ENCODE results near the gene TMPRSS5.

The TMPRSS5 gene

GRCh38 chr11:113670149-113670830, 35.8 kb downstream of the TMPRSS5 start:
- Histone ChIP-seq H3K9ac (ENCODE audit: low read depth, low read length) (no peak overlapping the region), H3K36me3 (ENCODE audit: insufficient read depth, low read length) (no peaks in the 10 kb centered on the region), H3K9me3 (ENCODE audit: control insufficient read depth, insufficient read depth, low read length) (no peaks in the 10 kb centered on the region), H3K4me1 (ENCODE audit: insufficient read depth, low read length) (peaks cover 10% of the 10 kb centered on the region)

- peaks cover 8% of the 10 kb centered on the region; the same call in 1 of the 2 replicates for H3K4me1 ChIP-seq (ENCODE audit: insufficient read depth, low read length)
- H3K9me3 ChIP-seq (ENCODE audit: control insufficient read depth, insufficient read depth, low read length): no peaks in the 10 kb centered on the region
- no peak overlapping the region for H3K9ac ChIP-seq (ENCODE audit: low read depth, low read length)
- no peaks in the 10 kb centered on the region for H3K36me3 ChIP-seq (ENCODE audit: insufficient read depth, low read length)
Observed at GRCh38 chr11:113668255-113668654, 37.9 kb downstream of the TMPRSS5 start.

GRCh38 chr11:113667801-113668200, 38.3 kb downstream of the TMPRSS5 start:
- Histone ChIP-seq H3K9ac (ENCODE audit: low read depth, low read length) (no peak overlapping the region), H3K36me3 (ENCODE audit: insufficient read depth, low read length) (no peaks in the 10 kb centered on the region), H3K4me1 (ENCODE audit: insufficient read depth, low read length) (0 out of 2 replicates have a peak, but pooled peaks cover 5% of the 10 kb centered on the region), H3K9me3 (ENCODE audit: control insufficient read depth, insufficient read depth, low read length) (no peaks in the 10 kb centered on the region)

GRCh38 chr11:113666584-113666983, 39.5 kb downstream of the TMPRSS5 start:
- Histone ChIP-seq H3K4me1 (ENCODE audit: insufficient read depth, low read length) (0 out of 2 replicates have a peak, but pooled peaks cover 5% of the 10 kb centered on the region), H3K9ac (ENCODE audit: low read depth, low read length) (no peak overlapping the region), H3K36me3 (ENCODE audit: insufficient read depth, low read length) (no peaks in the 10 kb centered on the region), H3K9me3 (ENCODE audit: control insufficient read depth, insufficient read depth, low read length) (no peaks in the 10 kb centered on the region)

GRCh38 chr11:113664981-113665710, 41.0 kb downstream of the TMPRSS5 start:
- Histone ChIP-seq H3K4me1 (ENCODE audit: insufficient read depth, low read length) (0 out of 2 replicates have a peak, but pooled peaks cover 5% of the 10 kb centered on the region), H3K9ac (ENCODE audit: low read depth, low read length) (no peak overlapping the region), H3K9me3 (ENCODE audit: control insufficient read depth, insufficient read depth, low read length) (no peaks in the 10 kb centered on the region), H3K36me3 (ENCODE audit: insufficient read depth, low read length) (no peaks in the 10 kb centered on the region)

- Histone ChIP-seq H3K4me1 (ENCODE audit: insufficient read depth, low read length) (0 out of 2 replicates have a peak, but pooled peaks cover 5% of the 10 kb centered on the region), H3K36me3 (ENCODE audit: insufficient read depth, low read length) (no peaks in the 10 kb centered on the region), H3K9me3 (ENCODE audit: control insufficient read depth, insufficient read depth, low read length) (no peaks in the 10 kb centered on the region), H3K9ac (ENCODE audit: low read depth, low read length) (no peak overlapping the region)
Observed at GRCh38 chr11:113664069-113664980, 41.8 kb downstream of the TMPRSS5 start.

GRCh38 chr11:113663567-113663966, 42.5 kb downstream of the TMPRSS5 start:
- Histone ChIP-seq H3K4me1 (ENCODE audit: insufficient read depth, low read length) (0 out of 2 replicates have a peak, but pooled peaks cover 5% of the 10 kb centered on the region), H3K9ac (ENCODE audit: low read depth, low read length) (no peak overlapping the region), H3K9me3 (ENCODE audit: control insufficient read depth, insufficient read depth, low read length) (no peaks in the 10 kb centered on the region)

GRCh38 chr11:113655771-113656170, 50.3 kb downstream of the TMPRSS5 start:
- no peaks in the 10 kb centered on the region for H3K36me3 ChIP-seq (ENCODE audit: insufficient read depth, low read length)
- H3K9ac ChIP-seq (ENCODE audit: low read depth, low read length): no peak overlapping the region
- H3K4me1 ChIP-seq (ENCODE audit: insufficient read depth, low read length): no peaks in the 10 kb centered on the region

More at GRCh38 chr11:113663567-113663966, 42.5 kb downstream of the TMPRSS5 start:
- H3K36me3 ChIP-seq (ENCODE audit: insufficient read depth, low read length): no peaks in the 10 kb centered on the region

GRCh38 chr11:113651023-113651422, 55.1 kb downstream of the TMPRSS5 start:
- Histone ChIP-seq H3K9ac (ENCODE audit: low read depth, low read length) (no peak overlapping the region), H3K4me1 (ENCODE audit: insufficient read depth, low read length) (no peaks in the 10 kb centered on the region), H3K36me3 (ENCODE audit: insufficient read depth, low read length) (no peaks in the 10 kb centered on the region), H3K9me3 (ENCODE audit: control insufficient read depth, insufficient read depth, low read length) (no peaks in the 10 kb centered on the region)

More at GRCh38 chr11:113655771-113656170, 50.3 kb downstream of the TMPRSS5 start:
- H3K9me3 ChIP-seq (ENCODE audit: control insufficient read depth, insufficient read depth, low read length): 0 out of 2 replicates have a peak, but pooled peaks cover 5% of the 10 kb centered on the region

- H3K36me3 ChIP-seq (ENCODE audit: insufficient read depth, low read length): no peaks in the 10 kb centered on the region
- no peaks in the 10 kb centered on the region for H3K9me3 ChIP-seq (ENCODE audit: control insufficient read depth, insufficient read depth, low read length)
- no peak overlapping the region for H3K9ac ChIP-seq (ENCODE audit: low read depth, low read length)
- H3K4me1 ChIP-seq (ENCODE audit: insufficient read depth, low read length): no peaks in the 10 kb centered on the region
Observed at GRCh38 chr11:113649311-113649710, 56.8 kb downstream of the TMPRSS5 start.

GRCh38 chr11:113647856-113648255, 58.3 kb downstream of the TMPRSS5 start:
- H3K9me3 ChIP-seq (ENCODE audit: control insufficient read depth, insufficient read depth, low read length): no peaks in the 10 kb centered on the region
- H3K4me1 ChIP-seq (ENCODE audit: insufficient read depth, low read length): no peaks in the 10 kb centered on the region
- H3K36me3 ChIP-seq (ENCODE audit: insufficient read depth, low read length): no peaks in the 10 kb centered on the region
- no peak overlapping the region for H3K9ac ChIP-seq (ENCODE audit: low read depth, low read length)

GRCh38 chr11:113647108-113647507, 59.0 kb downstream of the TMPRSS5 start:
- H3K4me1 ChIP-seq (ENCODE audit: insufficient read depth, low read length): no peaks in the 10 kb centered on the region
- no peak overlapping the region for H3K9ac ChIP-seq (ENCODE audit: low read depth, low read length)
- no peaks in the 10 kb centered on the region for H3K9me3 ChIP-seq (ENCODE audit: control insufficient read depth, insufficient read depth, low read length)
- no peaks in the 10 kb centered on the region for H3K36me3 ChIP-seq (ENCODE audit: insufficient read depth, low read length)

- Histone ChIP-seq H3K9me3 (ENCODE audit: control insufficient read depth, insufficient read depth, low read length) (no peaks in the 10 kb centered on the region), H3K4me1 (ENCODE audit: insufficient read depth, low read length) (no peaks in the 10 kb centered on the region), H3K9ac (ENCODE audit: low read depth, low read length) (no peak overlapping the region), H3K36me3 (ENCODE audit: insufficient read depth, low read length) (no peaks in the 10 kb centered on the region)
Observed at GRCh38 chr11:113645593-113646349, 60.3 kb downstream of the TMPRSS5 start.

All from ES-I3 (cell line).